Endometrium (tissue), 2 donors: ENCODE measurements around the gene PLEKHJ1.

Source experiments
- FAIRE-seq: peaks from 2 replicates; lab custom pipeline; 2012; peaks lifted over from hg19 to GRCh38; lab: Jason Lieb, UNC
- donor health status: control.
- donor health status: control.

Gene PLEKHJ1

GRCh38 chr19:2249010-2249866 lies 13.1 kb upstream of the PLEKHJ1 start, which contains the start of gene AMH:
Gene AMH, plus strand, starts transcription at chr19:2249323. Its CDS starts 10 bp downstream, at chr19:2249333.
- FAIRE-seq = no peak

GRCh38 chr19:2248136-2249009 lies 12.2 kb upstream of the PLEKHJ1 start:
- no peak for FAIRE-seq

GRCh38 chr19:2247433-2248101 lies 11.4 kb upstream of the PLEKHJ1 start:
- FAIRE-seq = no peak

GRCh38 chr19:2246801-2247361 lies 10.8 kb upstream of the PLEKHJ1 start:
- FAIRE-seq = no peak

GRCh38 chr19:2246014-2246620 lies 10.0 kb upstream of the PLEKHJ1 start:
- no peak for FAIRE-seq

- FAIRE-seq = no peak
These were observed 9.1 kb upstream of the PLEKHJ1 start for GRCh38 chr19:2245273-2245672.

- FAIRE-seq = no peak
These were observed 8.4 kb upstream of the PLEKHJ1 start for GRCh38 chr19:2244486-2244885.

- FAIRE-seq = no peak
These were observed 7.9 kb upstream of the PLEKHJ1 start for GRCh38 chr19:2244125-2244411.

GRCh38 chr19:2243274-2244124 lies 7.4 kb upstream of the PLEKHJ1 start:
- no peak for FAIRE-seq

GRCh38 chr19:2242816-2243215 lies 6.7 kb upstream of the PLEKHJ1 start:
- FAIRE-seq = no peak

- FAIRE-seq = no peak
These were observed 6.0 kb upstream of the PLEKHJ1 start for GRCh38 chr19:2242092-2242537.

GRCh38 chr19:2240881-2241760 lies 5.0 kb upstream of the PLEKHJ1 start:
- no peak for FAIRE-seq

GRCh38 chr19:2239771-2240770 lies 3.9 kb upstream of the PLEKHJ1 start:
- FAIRE-seq = no peak

- FAIRE-seq = no peak
These were observed 3.0 kb upstream of the PLEKHJ1 start for GRCh38 chr19:2239173-2239572.

GRCh38 chr19:2237869-2238153 lies 1.7 kb upstream of the PLEKHJ1 start:
- no peak for FAIRE-seq

GRCh38 chr19:2237051-2237868 lies 1.1 kb upstream of the PLEKHJ1 start:
- no peak for FAIRE-seq

GRCh38 chr19:2236064-2236313 lies 140 bp downstream of the PLEKHJ1 start:
- no peak for FAIRE-seq

- FAIRE-seq = no peak
These were observed 607 bp downstream of the PLEKHJ1 start for GRCh38 chr19:2235381-2236063.
